ENCODE measurements around the gene BGLAP.
A peak's percentile ranks its signal among the peaks of the same experiment; 100 is the strongest.

The BGLAP gene

GRCh38 chr1:156281693-156282478, 39.9 kb downstream of the BGLAP start:
- peak overlapping the region; percentile 86 for H3K4me3 ChIP-seq (ENCODE audit: low read depth, low read length)
- TF ChIP-seq, protein P1, sequence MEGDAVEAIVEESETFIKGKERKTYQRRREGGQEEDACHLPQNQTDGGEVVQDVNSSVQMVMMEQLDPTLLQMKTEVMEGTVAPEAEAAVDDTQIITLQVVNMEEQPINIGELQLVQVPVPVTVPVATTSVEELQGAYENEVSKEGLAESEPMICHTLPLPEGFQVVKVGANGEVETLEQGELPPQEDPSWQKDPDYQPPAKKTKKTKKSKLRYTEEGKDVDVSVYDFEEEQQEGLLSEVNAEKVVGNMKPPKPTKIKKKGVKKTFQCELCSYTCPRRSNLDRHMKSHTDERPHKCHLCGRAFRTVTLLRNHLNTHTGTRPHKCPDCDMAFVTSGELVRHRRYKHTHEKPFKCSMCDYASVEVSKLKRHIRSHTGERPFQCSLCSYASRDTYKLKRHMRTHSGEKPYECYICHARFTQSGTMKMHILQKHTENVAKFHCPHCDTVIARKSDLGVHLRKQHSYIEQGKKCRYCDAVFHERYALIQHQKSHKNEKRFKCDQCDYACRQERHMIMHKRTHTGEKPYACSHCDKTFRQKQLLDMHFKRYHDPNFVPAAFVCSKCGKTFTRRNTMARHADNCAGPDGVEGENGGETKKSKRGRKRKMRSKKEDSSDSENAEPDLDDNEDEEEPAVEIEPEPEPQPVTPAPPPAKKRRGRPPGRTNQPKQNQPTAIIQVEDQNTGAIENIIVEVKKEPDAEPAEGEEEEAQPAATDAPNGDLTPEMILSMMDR (IDR thresholded peaks at IDR 0.05; ENCODE audit: insufficient read depth, low read length, missing control alignments), result no peak
- no peak for DNase-seq (ENCODE audit: low read depth, low spot score)
- POLR2A ChIA-PET, result interaction anchor here (1.3 to 1.8 kb wide), 4 partner anchors 8 to 138 kb away, joined by 3 to 8 read pairs (median 5); no protein-coding TSS in a partner anchor
- CTCF ChIA-PET, result interaction anchor here (1.3 to 3.3 kb wide), 7 partner anchors 10 to 191 kb away, joined by 5 to 18 read pairs (median 8); partner anchors contain the start of gene GLMP

DNA sequence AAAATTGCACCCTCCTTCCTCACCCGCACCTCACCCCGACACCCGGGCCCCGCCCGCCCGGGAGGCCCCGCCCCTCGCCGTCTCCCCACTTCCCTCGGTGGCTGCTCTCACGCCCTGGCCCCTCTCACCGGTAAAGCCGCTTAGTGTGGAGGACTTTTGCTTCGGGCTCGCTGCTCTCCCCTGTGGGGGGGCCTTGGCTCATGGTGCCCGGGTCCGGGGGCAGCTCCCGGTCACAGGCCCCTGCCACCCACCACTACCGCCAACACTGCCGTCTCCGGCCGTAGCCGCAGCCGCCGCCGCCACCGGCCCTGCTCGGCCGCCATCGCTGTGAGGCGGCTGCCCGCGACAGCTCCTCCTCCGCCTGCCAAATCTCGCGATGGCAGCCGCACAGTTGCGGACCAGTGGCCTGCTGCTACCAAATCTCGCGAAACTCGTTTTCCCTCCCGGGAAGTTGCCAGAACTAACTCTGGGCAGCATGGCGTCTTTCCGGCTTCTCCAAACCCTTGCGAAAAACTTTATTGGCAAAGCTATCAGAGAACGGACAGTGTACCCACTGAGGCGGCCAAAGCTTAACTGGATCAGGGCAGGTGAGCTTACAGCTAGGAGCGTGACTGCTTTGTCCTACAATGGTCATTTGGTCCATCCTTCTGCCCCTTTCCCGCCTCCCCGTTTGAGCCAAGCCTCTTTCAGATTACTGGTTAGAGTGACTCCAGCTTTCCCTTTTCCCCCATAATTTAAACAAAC, 40.7 kb downstream of the BGLAP start, which contains the start of gene SMG5:
SMG5 (minus strand) TSS at position 347 of the 744 bp plus-strand sequence; CDS start at position 202, 145 bp downstream.
- ChIA-PET POLR2A (interaction anchor here (0.7 to 1.9 kb wide), 7 partner anchors 9 to 155 kb away, joined by 3 to 8 read pairs (median 3); partner anchors contain the start of gene GLMP), CTCF (interaction anchor here (0.7 to 3.3 kb wide), 14 partner anchors 10 to 192 kb away, joined by 3 to 18 read pairs (median 6); partner anchors contain the start of gene GLMP)
- TF ChIP-seq, protein P1 (IDR thresholded peaks at IDR 0.05; ENCODE audit: insufficient read depth, low read length, missing control alignments), result no peak
- peak; percentile 93 for DNase-seq (ENCODE audit: low read depth, low spot score)
- H3K4me3 ChIP-seq (ENCODE audit: low read depth, low read length), result peak within 1 kb of the TSS; percentile 86

GRCh38 chr1:156283521-156283920, 41.5 kb downstream of the BGLAP start:
- H3K4me3 ChIP-seq (ENCODE audit: low read depth, low read length), result peak overlapping the region; percentile 86
- DNase-seq (ENCODE audit: low read depth, low spot score), result no peak
- CTCF ChIA-PET, result interaction anchor here (0.9 to 3.3 kb wide), 9 partner anchors 11 to 187 kb away, joined by 3 to 13 read pairs (median 4); no protein-coding TSS in a partner anchor
- POLR2A ChIA-PET, result interaction anchor here (0.5 to 1.9 kb wide), 6 partner anchors 8 to 156 kb away, joined by 3 to 8 read pairs (median 5); partner anchors contain the start of gene GLMP
- TF ChIP-seq, protein P1 (IDR thresholded peaks at IDR 0.05; ENCODE audit: insufficient read depth, low read length, missing control alignments), result no peak

DNA sequence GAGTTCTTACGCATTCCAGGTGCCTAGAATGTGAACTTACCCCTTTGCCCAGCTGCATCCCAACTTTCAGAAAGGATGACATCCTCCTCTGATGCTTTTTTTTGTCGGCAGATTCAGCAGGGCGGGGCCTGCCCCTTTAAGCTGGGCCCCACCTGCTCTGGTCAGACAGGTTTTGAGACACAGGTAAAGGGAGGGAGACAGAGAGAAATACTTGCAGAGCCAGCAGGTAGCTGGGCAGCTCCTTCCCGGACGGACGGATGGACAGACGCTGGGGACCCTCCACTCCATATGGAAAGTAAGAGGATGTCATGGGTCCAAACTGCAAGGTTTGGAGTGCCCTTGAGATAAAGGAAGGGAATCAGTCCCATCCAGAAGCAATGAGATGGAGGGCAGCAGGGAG, 42.1 kb downstream of the BGLAP start, which contains the start of gene TMEM79:
TMEM79 (plus strand) TSS at position 214 of the 400 bp plus-strand sequence. CDS start 902 bp downstream, outside the sequence.
- peak within 1 kb of the TSS; percentile 86 for H3K4me3 ChIP-seq (ENCODE audit: low read depth, low read length)
- ChIA-PET POLR2A (interaction anchor here (0.5 to 1.9 kb wide), 3 partner anchors 10 to 19 kb away, joined by 3 to 7 read pairs (median 3); partner anchors contain the start of gene GLMP), CTCF (interaction anchor here (1.0 to 2.0 kb wide), 5 partner anchors 22 to 59 kb away, joined by 3 to 6 read pairs (median 3); no protein-coding TSS in a partner anchor)
- TF ChIP-seq, protein P1 (IDR thresholded peaks at IDR 0.05; ENCODE audit: insufficient read depth, low read length, missing control alignments), result no peak
- no peak for DNase-seq (ENCODE audit: low read depth, low spot score)

DNA sequence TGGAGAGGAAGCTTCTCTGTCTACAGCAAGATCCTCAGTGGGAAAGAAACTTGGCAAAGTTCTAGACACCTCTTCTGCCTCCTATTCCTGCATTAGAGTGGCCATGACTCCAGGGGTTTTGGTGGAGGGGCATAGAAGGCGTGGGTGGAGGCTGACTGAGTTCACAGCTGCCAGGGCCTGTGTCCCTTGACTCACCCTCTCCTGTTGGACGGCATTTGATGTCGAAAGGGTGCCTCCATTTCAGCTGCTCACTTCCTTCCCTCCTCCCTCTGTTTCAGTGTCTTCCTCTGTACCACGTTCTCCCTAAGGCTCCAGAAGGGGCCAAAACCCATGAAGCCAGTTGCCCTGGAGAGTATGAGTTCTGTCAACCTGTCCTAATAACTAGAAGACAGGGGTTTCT, 42.8 kb downstream of the BGLAP start:
- DNase-seq (ENCODE audit: low read depth, low spot score), result no peak
- POLR2A ChIA-PET, result interaction anchor here (1.1 to 1.2 kb wide), 2 partner anchors 10 to 12 kb away, joined by 4 read pairs; no protein-coding TSS in a partner anchor
- no peak overlapping the region for H3K4me3 ChIP-seq (ENCODE audit: low read depth, low read length)
- CTCF ChIA-PET, result interaction anchor here (1.2 kb wide), 2 partner anchors 35 to 60 kb away, joined by 3 read pairs; no protein-coding TSS in a partner anchor
- TF ChIP-seq, protein P1 (IDR thresholded peaks at IDR 0.05; ENCODE audit: insufficient read depth, low read length, missing control alignments), result no peak
